CD4-positive, alpha-beta T cell treated with Interleukin-1 beta for 1 hour (primary cell): Measurements from ENCODE around the gene NT5M.

Experiments used
- DNase-seq, 2 donors: peaks; one replicate each; pipeline ENCODE4 v3.0.0-alpha.2; 2020 to 2022

The NT5M gene

DNA sequence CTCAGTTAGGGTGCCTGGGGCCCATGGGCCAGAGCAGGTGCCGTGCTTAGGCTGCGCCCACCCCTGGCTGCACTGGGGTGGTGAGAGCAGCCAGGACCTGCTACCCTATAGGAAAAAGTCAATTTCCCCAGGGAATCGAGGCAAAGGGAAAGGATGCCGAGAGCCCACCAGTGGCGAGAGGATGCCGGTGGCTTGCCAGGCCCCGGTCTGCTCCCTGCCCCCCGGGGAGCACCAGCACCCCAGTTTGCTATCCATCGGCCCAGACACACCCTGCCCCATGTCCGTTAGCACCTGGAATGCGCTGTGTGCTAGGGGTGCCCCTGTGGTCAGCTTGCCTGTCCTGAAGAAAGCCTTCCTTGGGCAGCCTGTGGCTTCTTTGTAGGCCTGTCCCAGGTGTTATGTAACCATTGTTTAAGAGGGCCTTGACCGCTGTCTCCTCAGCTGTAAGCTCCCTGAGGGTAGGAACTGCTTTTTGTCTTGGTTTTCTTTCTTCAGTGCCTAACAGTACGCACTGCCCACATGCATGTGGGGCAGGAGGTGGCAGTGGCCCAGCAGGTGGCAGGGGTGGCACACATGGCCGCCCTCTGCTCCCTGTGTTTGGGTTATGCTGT lies 40.8 kb downstream of the NT5M start:
- DNase-seq: no peak

DNA sequence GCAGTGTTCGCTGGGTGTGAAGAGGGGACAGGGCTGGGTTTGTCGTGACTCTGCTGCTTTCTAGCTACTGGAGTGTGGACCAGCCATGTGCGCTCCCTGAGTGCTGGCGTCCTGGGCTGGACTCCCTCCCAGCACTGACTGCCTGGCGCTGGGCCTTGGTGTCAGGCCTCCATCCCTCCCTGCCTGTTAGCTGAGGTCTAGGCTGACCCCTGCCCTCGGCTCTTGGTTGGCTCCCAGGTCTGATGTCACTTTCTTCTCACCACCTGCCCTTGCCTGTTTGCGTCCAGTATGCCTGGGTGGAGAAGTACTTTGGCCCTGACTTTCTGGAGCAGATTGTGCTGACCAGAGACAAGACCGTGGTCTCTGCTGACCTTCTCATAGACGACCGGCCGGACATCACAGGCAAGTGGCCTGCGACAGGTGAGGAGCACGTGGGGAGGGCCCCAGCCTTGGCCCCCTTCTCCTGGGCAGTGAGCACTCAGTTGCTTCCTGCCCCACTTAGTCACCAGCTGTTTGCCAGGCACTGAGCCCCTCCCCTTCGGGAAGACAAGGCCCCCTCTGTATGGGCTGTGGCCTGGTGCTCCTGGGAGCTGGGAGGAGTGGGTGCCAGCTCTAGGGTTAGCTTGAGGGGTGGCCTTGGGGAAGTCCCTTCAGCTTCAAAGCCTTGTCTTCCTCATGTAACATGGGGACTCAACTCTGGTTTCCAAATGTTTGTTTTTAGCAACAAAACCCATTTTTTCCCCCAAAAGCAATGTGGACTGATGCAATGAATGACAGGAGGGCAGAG lies 41.5 kb downstream of the NT5M start:
- no peak for DNase-seq

DNA sequence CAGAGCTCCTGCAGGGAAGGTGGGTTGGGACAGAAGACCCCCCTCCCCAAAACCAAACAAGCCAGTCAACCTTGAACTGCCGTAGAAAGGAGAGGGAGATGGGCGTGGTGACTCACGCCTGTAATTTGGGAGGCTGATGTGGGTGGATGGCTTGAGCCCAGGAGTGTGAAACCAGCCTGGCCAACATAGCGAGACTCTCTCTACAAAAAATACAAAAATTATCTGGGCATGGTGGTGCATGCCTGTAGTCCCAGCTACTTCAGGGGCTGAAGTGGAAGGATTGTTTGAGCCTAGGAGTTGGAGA lies 42.1 kb downstream of the NT5M start:
- no peak for DNase-seq

DNA sequence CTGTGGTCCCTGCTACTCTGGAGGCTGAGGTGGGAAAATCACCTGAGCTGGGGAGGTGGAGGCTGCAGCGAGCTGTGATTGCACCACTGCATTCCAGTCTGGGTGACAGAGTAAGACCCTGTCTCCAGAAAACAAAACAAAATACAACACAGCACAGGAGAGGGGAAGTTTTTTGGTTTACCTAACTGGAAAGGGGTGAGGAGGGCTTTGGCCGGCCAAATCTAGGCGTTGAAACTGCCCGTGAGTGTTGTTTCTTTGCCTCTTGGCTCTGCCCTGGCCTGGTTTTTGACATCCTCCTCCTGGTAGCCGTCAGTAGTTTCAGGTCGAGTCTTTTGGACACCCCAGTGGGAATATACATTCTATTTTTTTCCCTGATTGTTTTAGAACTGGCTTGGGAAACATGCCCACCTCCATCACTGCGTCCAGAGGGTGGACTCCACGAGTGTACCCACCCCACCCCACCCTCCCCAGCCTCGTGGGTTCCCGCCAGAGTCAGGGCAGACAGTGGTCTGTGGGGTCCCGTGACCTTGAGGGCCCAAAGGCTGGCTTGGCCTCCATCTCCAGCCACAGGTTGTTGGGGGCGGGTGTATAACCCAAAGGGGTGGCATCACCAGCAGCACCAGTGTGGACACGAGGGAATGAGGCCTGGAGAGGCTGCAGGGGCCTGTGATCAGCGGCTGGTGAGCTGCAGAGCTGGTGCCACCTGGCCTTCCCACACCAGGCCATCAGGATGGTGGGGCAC lies 42.7 kb downstream of the NT5M start:
- no peak for DNase-seq

DNA sequence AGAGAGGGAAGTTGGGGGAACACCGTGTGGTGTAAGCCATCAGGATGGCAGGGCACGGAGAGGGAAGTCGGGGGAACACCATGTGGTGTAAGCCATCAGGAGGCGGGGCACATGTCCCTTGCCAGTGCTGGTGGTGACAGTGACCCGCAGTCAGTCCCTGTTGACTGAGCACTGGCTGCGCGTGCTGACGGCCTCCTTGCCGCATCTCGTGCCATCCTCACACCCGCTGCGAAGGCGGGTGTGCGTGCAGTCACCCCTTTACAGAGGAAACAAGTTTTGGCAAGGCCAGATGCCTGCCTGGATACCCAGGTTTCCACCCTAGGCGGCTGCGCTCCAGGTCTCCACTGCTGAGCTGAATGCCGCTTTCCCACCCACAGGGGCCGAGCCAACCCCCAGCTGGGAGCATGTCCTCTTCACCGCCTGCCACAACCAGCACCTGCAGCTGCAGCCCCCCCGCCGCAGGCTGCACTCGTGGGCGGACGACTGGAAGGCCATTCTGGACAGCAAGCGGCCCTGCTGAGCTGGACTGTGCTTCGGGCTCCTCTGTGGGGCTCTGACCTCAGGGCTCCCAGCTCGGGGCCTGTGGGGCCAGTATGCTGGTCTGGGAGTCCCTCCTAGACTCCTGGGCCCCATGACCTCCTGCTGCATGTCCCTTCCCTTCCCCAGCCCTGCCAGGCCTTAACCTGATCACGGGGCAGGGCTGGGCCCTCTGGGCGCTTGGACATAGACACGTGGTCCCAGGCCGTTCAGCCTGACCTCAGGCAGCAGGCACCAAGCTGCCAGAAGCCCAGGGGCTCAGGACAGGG lies 43.5 kb downstream of the NT5M start:
- no peak for DNase-seq

DNA sequence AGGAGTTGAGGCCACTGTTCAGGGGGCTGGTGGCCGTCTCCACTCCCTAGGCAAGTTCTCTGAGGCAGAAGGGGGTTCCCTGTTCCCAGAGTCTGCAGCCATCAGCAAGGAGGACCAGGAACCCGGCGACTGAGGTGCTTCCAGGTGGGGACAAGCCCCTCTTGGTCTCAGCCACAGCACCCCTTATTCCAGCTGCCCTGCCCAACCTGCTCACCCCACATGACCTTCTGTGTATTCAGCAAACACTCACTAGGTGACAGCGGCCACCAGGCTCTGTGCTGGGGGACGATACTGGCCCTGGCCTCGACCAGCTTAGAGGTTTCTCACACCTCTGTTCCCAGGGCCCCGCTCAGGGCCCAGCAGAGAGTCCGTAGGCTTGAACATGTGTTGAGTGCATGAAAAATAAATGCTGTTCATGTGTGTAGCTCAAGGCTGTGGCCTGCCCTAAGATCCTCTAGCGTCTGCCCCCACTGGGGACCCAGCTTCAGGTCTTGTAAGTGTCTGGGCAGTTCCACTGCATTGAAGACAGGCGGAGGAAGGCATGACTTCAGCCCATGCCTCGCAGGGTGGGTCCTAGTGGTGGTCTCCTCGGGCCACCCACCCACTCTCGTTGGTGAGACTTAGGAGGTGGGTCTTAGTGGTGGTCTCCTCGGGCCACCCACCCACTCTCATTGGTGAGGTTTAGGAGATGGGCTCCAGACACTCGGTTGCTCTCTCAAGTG lies 44.2 kb downstream of the NT5M start:
- no peak for DNase-seq

DNA sequence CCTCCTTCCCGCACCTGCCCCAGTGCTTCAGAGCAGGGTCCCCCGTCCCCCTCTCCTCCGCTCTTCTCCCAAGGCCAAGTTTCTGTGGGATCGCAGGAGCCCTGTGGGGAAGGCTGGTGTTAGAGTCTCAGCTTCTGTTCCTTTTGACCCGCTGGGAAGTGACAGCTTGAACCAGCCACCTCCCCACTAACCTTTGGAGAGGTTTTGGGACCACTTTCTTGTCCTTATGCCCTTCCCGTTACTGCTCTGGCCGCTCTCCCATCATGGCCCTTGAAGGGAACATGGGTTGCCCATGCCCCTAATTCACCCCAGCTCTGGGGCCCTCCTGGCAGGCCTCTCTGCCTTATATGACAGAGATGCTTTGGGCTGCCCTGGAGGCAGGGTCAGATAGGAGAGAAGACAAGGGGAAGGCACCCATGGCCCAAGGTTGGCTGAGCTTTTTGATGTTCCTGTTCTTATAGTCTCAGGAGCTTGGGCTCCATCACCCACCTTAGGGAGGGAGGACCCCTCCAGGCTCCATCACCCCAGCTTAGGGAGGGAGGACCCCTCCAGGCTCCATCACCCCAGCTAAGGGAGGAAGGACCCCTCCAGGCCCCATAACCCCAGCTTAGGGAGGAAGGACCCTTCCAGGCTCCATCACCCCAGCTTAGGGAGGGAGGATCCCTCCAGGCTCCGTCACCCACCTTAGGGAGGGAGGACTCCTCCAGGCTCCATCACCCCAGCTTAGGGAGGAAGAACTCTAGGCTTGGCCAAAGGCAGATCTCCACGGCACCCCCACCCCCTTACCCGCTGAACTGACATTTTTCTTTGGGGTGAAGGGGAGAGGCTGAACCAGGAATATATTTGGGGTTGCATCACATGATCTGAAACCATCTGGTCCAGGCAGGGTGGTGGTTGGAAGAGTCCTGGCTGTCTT lies 45.0 kb downstream of the NT5M start:
- DNase-seq: no peak

DNA sequence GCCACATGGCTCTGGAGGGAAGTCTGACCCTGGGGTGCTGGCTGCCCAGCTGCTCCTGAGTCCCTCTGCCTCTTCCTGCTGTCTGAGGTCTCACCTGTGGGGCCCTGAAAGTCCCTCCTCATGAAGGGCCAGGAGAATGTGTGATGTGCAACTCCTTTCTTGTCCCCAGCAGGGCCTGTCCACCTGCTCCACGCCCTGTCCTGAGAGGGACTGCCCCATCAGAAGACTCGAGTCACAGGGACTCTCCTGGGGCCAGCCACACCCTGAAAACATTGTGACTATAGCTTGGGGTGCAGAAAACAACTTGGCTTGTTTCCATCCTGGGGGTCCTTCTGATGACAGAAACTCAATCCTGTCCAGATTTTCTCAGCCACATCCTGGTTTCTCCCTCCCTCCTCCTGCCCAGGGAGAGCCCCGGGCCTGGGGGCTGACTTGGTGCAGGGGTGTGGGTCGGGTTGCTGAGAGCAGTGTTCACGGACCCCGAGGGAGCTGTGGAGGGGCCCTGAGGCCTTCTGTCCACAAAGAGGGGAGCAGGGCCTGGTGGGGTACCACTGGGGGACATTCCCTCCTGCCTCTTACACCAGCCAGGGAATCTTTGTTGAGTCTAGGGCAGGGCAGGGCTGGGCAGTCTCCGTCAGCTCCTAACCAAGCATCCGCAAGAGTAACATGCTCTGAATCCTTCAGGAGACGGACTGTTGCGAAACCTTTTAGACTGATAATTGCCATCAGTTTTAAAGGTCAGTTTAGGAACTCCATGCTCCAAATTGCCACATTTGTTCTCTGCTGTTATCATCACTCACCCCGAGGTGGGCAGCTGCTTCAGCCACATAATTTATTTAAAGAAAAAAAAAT lies 45.9 kb downstream of the NT5M start:
- no peak for DNase-seq

DNA sequence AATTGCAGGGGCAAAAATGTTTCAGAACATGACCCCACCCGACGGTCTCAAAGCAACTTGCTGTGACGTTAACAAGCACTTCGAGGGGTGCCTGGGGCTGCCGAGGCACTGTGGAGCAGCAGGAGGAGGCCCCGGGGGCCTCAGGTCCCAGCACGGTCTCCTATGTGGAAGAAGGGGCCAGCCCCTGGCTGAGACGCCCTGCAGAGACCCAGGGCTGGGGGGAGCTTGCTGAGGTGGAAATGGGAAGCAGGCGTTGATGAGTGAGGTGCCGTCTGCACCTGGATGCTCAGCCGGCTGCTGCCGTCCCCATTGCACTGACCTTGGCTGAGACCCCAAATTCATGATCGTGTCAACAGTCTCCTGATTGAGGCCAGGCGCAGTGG lies 46.5 kb downstream of the NT5M start:
- DNase-seq: no peak

DNA sequence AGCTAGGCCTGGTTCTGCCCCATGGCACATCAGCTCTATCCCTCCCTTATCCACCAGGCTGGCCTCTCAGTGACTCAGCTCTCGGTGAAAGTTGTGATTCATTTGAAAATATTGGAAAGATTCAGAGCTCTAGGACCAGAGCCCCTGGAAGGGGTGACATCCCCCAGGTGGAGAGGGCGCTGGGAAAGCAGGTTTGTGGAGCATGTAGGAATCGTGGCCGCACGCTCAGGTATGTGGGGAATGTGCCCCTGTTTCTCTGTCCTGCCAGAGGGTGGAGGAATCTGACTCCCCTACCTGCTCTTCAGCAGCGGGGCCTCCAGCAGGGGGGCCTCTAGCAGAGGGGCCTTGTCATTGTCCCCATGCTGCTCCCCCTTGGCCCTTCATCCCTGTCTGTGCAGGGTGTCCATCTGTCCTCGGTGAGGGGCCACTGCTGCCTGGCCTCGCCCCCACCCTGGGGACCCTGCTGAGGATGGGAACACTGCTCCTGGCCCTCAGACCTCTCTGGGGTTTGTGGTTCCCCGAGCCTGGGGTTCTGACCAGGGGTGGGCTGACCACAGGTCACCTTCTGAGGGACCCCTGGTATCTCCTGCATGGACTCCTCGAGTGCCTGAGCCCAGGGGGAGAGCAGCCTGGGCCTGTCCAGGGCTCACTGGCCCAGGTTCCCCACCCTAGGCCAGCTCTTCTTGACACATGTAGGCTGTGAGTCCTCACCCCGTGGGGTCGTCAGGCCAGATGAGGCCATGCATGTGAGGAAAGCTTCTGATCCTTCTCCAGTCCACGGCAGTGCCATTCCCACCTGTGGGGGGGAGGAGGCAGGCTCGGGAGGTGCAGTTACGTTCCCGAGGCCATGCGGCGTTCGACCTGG lies 47.5 kb downstream of the NT5M start:
- DNase-seq: no peak

DNA sequence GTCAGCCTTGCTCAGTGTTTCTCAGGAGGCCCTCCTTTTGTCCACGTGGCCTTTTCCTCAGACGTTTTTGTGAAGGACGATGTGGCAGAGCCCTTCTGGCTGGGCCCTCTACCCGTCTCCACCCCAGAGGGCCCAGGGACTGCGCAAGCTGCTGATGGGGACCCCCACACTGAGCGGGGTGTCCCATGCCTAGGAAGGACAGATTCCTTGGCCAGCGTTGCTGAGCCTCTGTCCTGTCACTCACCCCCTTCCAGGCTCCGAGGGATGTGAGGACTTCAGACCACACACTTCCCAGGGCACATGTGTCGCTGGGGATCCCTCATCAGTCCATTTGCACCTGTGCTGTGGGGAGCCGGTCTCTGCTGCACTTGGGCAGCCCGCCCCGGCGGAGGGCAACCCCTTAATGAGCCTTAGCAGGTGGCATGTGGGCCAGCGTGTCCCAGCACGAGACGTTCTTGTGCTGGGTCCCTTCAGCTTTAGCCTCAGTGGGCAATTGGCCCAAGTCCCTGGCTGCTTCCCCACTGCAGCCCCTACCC lies 48.3 kb downstream of the NT5M start:
- no peak for DNase-seq

DNA sequence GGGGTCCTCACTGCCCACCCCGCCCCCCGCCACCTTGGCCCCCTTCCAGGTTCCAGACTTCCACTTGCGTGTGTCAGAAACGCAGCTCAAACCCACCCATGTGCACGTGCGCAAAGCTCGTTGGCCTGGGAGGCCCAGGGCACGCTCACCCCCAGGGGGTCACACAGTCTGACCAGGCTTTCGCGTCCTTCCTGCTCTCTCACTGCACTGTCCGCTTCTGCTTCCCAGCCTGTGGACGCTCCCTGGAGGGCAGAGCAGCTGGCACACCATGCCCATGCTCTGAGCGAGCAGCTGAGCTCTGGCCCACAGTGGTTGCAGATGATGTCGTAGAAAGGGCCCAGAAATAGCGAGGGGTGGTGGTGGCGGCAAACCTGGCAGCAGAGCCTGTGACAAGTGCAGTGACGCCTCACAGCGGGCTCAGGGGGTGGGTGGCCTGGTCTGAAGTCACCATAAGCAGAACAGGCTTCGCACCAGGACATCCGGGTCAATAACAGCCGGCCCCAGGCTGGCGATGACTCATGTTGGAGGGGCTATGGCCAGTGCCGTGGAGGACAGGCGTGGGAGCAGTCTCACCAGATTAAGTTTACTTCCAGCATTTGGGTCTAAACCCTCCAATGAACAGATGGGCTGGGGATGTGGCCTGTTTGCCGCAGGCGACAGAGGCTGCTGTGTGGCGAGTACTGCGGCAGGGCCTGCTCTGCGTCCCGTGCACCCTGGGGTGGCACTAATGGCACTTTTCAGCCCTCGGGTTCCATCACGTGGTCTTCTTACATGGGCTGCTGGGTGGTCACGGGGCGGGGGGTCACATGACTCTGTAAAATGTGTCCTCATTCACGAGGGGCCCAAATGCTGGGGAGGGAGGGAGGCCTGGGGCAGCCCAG lies 49.0 kb downstream of the NT5M start:
- DNase-seq: no peak

DNA sequence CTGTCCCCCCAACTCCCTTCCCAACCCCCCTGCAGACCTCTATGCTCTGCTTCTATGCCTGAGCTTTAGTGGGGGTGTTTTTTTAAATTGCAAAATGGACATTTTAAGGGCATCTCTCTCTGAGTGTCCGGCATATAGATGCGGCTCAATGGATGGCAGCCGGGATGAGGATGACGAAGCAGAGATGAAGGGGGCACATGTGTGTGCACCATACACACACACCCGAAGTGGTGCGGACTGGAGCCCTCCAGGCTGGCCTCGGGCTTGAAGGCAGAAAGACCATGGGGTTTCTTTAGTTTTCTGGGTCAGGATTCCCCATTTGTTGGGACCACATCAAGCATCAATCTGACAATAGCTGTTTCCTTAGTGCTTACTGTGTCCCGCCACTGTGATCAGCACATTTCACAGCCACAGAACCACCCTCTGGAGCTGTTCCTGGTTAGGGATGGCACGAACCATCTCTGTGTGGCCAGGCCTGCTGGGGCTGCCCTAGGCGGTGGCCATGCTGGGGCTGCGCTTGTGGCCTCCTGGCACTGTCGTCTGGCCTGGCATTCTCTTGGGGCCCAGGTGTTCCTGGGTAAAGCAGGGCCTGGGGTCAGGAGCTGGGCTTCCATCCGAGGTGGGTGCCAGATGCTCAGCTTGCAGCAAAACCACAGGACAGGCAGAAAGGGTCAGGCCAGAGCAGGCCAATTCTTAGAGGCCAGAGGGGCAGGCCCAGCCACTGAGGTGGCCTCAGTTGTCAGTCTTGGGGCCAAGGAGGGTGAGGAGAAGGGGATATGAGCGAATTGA lies 49.9 kb downstream of the NT5M start:
- no peak for DNase-seq

DNA sequence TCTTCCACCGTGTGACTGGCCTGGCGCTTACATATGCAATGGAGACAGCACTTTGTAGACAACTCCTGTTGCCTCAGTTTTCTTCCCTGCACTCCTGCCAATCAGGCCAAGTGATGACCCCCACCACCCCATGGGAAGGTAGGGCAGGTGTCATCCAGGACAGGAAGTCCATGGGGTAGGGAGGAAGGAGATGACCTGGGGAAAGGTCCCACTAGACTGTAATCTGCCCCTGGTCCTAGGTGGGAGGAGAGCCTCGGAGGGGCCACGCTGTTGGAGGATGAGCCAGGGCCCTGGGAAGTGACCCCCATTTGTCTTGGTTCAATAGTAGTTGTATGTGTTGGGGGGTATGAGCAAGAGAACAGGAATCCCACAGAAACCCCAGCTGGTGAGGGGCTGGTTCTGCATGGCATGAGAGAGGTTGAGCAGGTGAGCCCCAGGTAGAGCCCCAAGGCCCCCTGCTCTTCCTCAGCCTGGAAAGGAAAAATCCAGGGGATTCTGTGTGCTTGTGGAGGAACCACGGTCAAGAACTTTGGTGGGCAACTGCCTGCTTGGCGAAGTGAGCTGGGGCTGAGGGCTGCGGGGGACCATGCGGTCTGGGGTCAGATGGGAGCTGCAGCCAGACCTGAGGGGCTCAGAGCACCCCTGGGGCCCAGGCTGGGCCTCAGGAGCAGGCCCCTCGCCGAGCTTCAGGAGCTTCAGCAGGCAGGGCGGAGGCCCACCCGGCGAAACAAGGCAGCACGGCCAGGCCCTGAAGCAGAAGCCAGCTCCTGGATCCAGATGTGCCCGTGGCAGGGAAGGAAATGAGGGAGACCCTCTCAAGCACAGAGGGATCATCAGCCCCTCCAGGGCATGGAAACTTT lies 50.7 kb downstream of the NT5M start:
- no peak for DNase-seq

DNA sequence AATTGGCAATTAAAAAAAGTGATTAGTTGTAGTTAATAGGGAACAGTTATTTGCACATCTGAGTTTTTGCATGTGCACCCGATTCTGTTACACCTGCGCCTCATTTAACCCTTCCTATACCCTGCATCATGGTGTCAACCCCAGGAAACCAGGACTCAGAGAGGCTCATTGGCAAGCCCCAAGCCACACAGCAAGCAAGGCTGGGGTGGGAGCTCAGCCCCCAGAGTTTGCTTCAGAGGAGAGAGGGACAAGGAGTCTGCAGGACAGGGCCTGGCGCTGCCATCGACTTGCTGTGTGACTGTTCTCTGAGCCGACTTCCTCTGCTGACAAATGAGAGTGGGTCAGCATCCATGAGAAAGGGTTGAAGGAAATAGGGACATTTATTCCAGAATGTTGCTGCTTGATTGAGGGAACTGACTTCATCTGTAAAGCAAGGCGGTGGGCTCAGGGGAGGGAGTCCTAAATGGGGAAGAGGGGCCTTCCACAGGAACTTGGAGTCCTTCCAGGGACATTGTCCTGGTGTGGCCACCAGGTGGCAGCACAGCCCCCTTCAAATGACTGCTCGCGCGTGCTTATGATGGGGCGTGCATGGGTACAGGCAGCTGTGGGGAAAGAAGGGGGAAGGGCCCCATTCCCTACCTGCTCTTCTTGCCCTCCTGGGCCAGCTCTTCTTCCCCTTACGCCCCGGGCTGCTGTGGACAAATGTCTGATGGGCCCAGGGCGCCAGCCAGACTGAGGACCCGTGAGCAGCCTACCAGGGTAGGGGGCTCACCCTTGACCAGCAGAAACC lies 51.6 kb downstream of the NT5M start:
- peak; percentile 73 to 76 for DNase-seq

DNA sequence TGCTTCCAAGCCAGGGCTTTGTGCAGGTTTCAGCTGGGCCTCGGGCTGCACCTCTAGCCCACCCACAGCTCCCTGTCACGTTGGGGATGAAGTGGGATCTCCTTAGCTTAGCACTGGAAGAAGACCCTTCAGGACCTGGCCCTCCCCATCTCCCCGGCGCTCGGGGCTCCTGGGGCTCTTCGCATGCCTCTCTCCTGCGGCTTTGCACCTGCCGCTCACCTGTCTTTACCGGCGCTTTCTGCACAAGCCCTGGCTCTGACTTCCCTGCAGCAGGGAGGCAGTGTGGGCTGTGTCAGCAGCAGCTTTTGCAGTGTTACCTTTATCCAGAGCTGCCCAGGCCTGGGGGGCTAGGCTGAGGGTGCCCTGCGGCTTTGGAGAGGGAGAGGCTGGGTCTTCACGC lies 52.3 kb downstream of the NT5M start:
- no peak for DNase-seq
